ENCODE data around the gene TMEM179. TPM values are rescaled to one million over a fixed set of nuclear protein-coding genes. Genes with fewer than 3 reads are reported as not detected.

TMEM179 gene
- total RNA-seq, 4 donors from 2014 or later: not detected

GRCh38 chr14:104563742-104564615, 40.6 kb downstream of the TMEM179 start:
- 4 to 6% methylated on average over 24 to 26 of the region's 27 CpGs for WGBS, 2 donors
- TF ChIP-seq CTCF (IDR thresholded peaks at IDR 0.05): peak in 1 of 3 donors; percentile 39
- TF ChIP-seq POLR2A (IDR thresholded peaks at IDR 0.05): no peak
- peak; percentile 43 to 92 for DNase-seq (ENCODE audit: low spot score in 2 of 2)
- intact Hi-C loops (cut with DNase I; ENCODE audit: low total_unique reads): loop anchor here (5.0 kb wide), 2 partner anchors 427 to 477 kb away; partner anchors contain the start of genes ASPG and KIF26A
- no peak overlapping the region for H3K4me3 ChIP-seq (ENCODE audit: low read depth, poor library complexity, severe bottlenecking)

DNA sequence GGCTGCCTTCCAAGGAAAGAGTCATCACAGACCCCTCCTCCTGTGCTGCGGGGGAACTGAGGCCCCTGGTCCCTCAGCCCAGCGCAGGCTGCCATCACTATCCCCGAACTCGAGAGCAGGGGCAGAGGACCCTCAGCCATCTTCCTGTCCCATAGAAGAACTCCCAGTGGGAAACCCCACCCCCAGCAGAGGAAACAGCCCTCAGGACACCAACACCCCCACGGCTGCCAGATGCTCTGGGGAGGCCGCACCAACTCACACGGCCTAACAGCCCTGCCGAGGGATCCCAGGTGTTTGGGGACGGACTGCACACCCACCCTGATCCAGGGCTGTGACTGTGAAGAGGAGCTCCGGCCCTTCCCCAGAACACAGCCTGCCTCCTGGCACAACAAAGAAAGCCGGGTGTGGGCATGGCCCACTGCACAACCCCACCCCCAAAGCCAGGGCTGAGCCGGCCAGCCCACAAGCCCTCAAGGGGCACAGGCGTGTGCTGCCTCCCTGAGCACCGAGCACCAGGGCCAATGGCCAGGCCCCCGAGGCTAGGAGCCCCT, 41.3 kb downstream of the TMEM179 start:
- intact Hi-C loops (cut with DNase I; ENCODE audit: low total_unique reads): loop anchor here (5.0 kb wide), 2 partner anchors 426 to 476 kb away; partner anchors contain the start of genes ASPG and KIF26A
- no peak for DNase-seq (ENCODE audit: low spot score in 2 of 2)
- H3K4me3 ChIP-seq (ENCODE audit: low read depth, poor library complexity, severe bottlenecking): no peak overlapping the region
- TF ChIP-seq POLR2A (IDR thresholded peaks at IDR 0.05): no peak
- TF ChIP-seq CTCF (IDR thresholded peaks at IDR 0.05): no peak
- WGBS, 2 donors: 41 to 58% methylated on average over 9 to 11 of the region's 15 CpGs

- WGBS, 2 donors: 83 to 84% methylated on average over 1 to 5 of the region's 5 CpGs
These were observed 42.0 kb downstream of the TMEM179 start for GRCh38 chr14:104562606-104563005.

GRCh38 chr14:104561632-104562495, 42.7 kb downstream of the TMEM179 start:
- TF ChIP-seq CTCF (IDR thresholded peaks at IDR 0.05) (no peak), POLR2A (IDR thresholded peaks at IDR 0.05) (no peak)
- DNase-seq (ENCODE audit: low spot score in 2 of 2): no peak
- intact Hi-C loops (cut with DNase I; ENCODE audit: low total_unique reads): loop anchor here (5.0 kb wide), 2 partner anchors 425 to 475 kb away; partner anchors contain the start of genes ASPG and KIF26A
- WGBS, 2 donors: 57 to 63% methylated on average over 16 to 21 of the region's 23 CpGs
- H3K4me3 ChIP-seq (ENCODE audit: low read depth, poor library complexity, severe bottlenecking): no peak overlapping the region

More at GRCh38 chr14:104562606-104563005, 42.0 kb downstream of the TMEM179 start:
- no peak for DNase-seq (ENCODE audit: low spot score in 2 of 2)
- intact Hi-C loops (cut with DNase I; ENCODE audit: low total_unique reads): loop anchor here (5.0 kb wide), 2 partner anchors 425 to 475 kb away; partner anchors contain the start of genes ASPG and KIF26A
- H3K4me3 ChIP-seq (ENCODE audit: low read depth, poor library complexity, severe bottlenecking): no peak overlapping the region
- no peak for TF ChIP-seq CTCF (IDR thresholded peaks at IDR 0.05)
- no peak for TF ChIP-seq POLR2A (IDR thresholded peaks at IDR 0.05)

GRCh38 chr14:104561124-104561557, 43.4 kb downstream of the TMEM179 start:
- intact Hi-C loops (cut with DNase I; ENCODE audit: low total_unique reads): loop anchor here (5.0 kb wide), 2 partner anchors 424 to 474 kb away; partner anchors contain the start of genes ASPG and KIF26A
- no peak for TF ChIP-seq POLR2A (IDR thresholded peaks at IDR 0.05)
- TF ChIP-seq CTCF (IDR thresholded peaks at IDR 0.05): no peak
- no peak for DNase-seq (ENCODE audit: low spot score in 2 of 2)
- WGBS, 2 donors: 26 to 53% methylated on average over 14 to 17 of the region's 17 CpGs
- H3K4me3 ChIP-seq (ENCODE audit: low read depth, poor library complexity, severe bottlenecking): no peak overlapping the region

Measured in lower leg skin (tissue), 4 donors.